ENCODE results near the gene SYS1.

SYS1 gene

DNA sequence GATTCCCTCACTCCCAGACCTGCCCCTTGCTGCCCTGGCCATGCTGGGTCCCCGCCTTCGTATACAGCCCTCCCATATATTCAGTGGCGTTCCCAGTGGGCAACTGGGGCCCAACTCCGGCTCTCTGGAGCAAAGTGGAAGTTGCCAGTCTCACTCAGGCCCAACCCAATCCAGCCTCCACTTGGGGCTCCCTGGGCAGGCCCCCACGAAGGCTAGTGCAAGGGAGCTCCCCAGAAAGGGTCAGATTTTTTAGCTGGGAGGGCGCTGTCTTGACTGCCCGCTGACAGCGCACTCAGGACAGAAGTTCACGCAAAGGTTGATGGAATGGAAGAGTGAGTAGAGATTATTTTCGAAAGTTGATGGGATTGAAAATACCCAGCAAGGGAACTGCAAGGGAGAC is 9.3 kb downstream of the SYS1 start:
- no peak for DNase-seq (ENCODE audit: low read depth in 2 of 2)
- TF ChIP-seq, protein P1, sequence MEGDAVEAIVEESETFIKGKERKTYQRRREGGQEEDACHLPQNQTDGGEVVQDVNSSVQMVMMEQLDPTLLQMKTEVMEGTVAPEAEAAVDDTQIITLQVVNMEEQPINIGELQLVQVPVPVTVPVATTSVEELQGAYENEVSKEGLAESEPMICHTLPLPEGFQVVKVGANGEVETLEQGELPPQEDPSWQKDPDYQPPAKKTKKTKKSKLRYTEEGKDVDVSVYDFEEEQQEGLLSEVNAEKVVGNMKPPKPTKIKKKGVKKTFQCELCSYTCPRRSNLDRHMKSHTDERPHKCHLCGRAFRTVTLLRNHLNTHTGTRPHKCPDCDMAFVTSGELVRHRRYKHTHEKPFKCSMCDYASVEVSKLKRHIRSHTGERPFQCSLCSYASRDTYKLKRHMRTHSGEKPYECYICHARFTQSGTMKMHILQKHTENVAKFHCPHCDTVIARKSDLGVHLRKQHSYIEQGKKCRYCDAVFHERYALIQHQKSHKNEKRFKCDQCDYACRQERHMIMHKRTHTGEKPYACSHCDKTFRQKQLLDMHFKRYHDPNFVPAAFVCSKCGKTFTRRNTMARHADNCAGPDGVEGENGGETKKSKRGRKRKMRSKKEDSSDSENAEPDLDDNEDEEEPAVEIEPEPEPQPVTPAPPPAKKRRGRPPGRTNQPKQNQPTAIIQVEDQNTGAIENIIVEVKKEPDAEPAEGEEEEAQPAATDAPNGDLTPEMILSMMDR (IDR thresholded peaks at IDR 0.05; ENCODE audit: low read depth, low read length): no peak
- H3K4me3 ChIP-seq (replicated peaks in 1 of 2; ENCODE audit: low read depth in 2 of 2, low read length in 2 of 2): no peak overlapping the region

DNA sequence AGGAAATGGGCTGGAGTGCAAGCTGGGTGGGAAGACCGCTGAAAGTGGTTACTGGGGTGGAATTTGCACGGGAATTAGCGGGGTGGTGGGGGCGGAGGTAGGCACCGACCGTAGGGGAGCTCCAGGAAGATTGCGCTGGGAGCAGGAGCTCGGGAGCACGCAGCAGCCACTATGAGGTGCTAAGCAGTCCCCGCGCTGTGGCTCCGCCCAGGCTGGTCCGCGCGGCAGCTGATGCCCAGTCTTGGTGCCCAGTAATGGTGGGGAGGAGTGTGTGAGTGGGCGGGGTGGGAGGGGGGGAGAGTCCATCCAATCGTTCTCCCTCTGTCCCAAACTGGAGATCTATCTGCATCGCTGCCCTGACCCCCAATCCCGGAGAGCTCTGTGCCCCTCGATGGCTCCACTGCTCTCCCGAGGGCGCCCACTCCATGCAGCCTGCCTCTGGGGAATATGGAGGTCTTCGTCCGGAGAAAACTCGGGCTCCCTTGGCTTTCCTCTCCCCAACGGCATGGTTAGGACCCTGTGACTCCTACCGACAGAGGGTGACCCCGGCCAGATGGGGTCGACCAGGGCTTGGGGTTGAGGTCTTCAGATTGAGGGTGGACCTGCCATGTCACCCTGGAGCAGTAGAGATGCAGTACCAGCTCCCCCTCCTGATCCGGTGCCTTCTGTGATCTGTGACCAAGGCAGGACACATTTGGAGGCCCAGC is 9.8 kb downstream of the SYS1 start:
- TF ChIP-seq, protein P1 (IDR thresholded peaks at IDR 0.05; ENCODE audit: low read depth, low read length): no peak
- DNase-seq (ENCODE audit: low read depth in 2 of 2): no peak

DNA sequence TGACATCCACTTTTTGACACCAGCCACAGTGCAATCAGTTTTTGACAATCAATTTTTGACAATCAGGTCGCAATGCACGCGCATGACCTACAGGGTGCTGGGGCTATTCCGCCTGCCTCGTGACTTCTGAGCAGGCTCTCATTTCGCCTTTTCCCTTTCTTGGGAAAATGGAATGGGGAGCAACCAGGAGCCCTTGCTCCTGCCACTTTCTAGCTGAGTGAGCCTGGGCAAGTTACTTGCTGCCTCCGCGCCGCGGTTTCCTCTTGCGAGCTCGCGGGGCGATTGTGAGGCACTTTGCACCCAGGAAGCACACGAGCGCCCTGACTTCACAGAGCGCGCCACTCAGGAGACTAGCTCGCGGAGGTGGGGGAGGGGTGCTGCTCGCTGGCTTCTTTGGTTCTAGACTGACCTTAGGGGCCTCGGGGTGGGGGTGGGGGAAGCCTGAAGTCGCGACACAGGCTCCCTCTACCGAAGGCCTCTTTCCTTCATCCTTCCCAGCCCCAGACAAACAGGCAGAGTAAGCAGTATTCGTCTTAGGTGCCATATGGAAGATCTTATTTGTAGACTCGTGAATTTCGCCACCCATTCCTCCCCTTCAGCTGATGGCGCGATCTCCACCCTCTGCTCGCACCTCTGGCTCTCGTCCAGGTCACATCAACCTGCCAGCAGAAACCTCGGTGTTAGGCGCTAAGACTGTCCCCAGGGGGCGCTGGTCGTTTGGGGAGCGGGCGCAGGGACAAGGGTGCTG is 10.6 kb downstream of the SYS1 start:
- peak; percentile 85 to 86 for DNase-seq (ENCODE audit: low read depth in 2 of 2)
- TF ChIP-seq, protein P1 (IDR thresholded peaks at IDR 0.05; ENCODE audit: low read depth, low read length): peak; percentile 88
- peak overlapping the region; percentile 35 to 46 for H3K4me3 ChIP-seq (replicated peaks in 1 of 2; ENCODE audit: low read depth in 2 of 2, low read length in 2 of 2)

More for the DNA sequence above, 9.8 kb downstream of the SYS1 start:
- H3K4me3 ChIP-seq (replicated peaks in 1 of 2; ENCODE audit: low read depth in 2 of 2, low read length in 2 of 2): peak overlapping the region in 1 of 2 donors; percentile 35

DNA sequence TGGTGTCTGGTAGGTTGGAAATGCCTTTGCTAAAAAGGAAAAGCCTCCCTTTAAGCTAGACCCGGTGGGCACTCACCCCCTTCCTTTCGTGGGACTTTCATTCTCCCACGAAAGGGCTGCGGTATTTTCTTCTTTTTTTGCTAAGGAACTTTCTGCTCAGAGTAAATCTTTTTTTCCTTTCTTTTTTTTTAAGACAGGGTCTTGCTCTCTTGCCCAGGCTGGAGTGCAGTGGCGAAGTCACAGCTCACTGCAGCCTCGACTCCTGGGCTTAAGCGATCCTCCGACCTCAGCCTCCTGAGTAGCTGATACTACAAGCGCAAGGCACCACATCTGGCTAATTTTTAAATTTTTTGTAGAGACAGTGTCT is 11.1 kb downstream of the SYS1 start:
- peak overlapping the region in 1 of 2 donors; percentile 46 for H3K4me3 ChIP-seq (replicated peaks in 1 of 2; ENCODE audit: low read depth in 2 of 2, low read length in 2 of 2)
- TF ChIP-seq, protein P1 (IDR thresholded peaks at IDR 0.05; ENCODE audit: low read depth, low read length): no peak
- no peak for DNase-seq (ENCODE audit: low read depth in 2 of 2)

DNA sequence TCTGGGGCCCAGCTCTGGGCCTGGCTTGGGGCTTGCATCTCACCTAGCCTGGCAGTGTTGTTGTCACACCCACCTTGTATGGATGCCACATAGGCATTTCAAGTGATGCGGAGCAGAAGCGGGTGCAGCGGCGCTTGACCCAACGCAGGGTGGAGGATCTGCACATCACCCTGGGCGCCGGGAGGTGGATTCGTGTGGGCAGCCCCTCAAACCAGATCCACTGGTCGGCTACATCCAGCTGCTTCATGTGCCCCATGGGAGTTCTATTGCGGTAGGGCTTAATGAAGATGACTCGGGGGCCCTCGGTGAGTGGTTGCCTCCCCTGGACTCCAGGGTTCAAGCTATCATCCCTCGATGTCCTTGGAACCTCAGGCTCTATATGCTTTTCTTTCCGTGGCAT is 12.0 kb downstream of the SYS1 start:
- H3K4me3 ChIP-seq (replicated peaks in 1 of 2; ENCODE audit: low read depth in 2 of 2, low read length in 2 of 2): no peak overlapping the region
- TF ChIP-seq, protein P1 (IDR thresholded peaks at IDR 0.05; ENCODE audit: low read depth, low read length): no peak
- no peak for DNase-seq (ENCODE audit: low read depth in 2 of 2)

DNA sequence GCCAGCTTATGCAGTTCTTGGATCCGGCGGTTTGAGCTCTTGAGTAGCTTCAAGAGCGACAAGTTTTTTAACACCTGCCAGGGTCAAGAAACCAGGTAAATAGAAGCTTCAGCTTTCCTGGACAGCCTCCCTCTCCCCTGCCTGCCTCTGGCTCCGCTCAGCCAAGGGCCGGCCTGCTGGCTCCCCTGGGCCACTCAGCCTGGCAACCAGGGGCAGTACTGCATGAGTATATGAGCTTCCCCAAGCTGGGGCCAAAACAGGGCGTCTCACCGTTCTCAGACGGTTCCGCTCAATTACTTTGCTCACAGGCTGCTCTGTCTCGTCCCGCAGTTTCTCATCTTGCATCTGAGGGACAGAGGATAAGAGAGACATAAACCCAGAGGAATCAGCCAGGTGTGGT is 14.3 kb downstream of the SYS1 start:
- H3K4me3 ChIP-seq (replicated peaks in 1 of 2; ENCODE audit: low read depth in 2 of 2, low read length in 2 of 2): no peak overlapping the region
- no peak for DNase-seq (ENCODE audit: low read depth in 2 of 2)
- TF ChIP-seq, protein P1 (IDR thresholded peaks at IDR 0.05; ENCODE audit: low read depth, low read length): no peak
